Kidney tubule cell (primary cell): ENCODE results near the gene POLG.

Source experiments
- DNase-seq: peaks from one replicate; pipeline ENCODE4 v3.0.0-alpha.2; 2018; ENCODE audit warnings: low spot score

Gene POLG

DNA sequence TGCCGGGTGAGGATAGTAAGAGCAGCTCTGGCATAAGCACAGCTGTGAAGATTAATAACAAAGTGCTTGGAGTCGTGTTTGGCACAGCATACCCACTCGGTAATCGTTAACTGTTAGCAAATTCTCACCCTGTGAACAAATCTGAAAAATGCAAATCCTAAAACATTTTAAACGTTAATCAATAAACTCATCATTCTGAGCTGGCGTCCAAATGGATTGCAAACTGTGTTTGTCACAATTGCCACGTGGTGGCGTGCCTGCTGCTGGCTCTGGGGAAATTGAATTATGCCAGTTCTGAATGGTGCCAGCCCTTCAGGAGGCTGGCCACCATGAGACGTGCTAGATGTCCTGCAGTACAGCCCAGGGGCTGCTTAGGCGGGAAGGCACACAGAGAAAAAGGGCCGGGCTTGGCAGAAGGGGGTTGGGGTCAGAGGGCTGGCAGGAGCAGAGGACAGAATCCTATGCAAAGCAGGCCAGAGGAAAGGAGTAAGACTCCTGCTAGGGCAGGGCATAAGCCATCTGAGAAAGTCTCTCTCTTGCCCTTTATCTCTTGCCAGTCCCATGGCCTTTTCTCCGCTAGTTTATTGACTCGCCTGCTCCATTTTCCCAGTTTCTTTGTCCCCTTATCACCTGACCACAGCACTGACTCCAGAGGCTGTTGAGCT lies 22.1 kb upstream of the POLG start:
- DNase-seq: peak; percentile 70

DNA sequence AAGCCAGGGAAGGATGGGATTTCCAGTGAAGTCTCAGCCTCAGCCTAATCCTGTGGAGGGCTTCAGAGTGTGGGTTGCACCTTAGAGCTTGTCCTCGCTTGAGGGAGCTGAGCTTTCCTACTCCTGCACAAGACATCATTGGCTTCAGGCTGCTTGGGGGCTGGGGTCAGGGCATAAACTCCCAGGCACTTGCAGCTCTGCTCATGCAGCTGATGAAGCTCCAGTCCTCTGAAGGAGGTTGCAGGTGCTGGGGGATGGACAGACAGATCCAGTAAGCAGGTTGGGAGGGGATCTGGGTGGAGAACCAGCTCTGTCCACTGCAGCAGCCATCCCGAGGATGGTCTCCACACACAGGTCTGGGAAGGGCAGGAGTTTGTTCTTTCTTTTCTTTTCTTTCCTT lies 19.4 kb upstream of the POLG start:
- DNase-seq: no peak

DNA sequence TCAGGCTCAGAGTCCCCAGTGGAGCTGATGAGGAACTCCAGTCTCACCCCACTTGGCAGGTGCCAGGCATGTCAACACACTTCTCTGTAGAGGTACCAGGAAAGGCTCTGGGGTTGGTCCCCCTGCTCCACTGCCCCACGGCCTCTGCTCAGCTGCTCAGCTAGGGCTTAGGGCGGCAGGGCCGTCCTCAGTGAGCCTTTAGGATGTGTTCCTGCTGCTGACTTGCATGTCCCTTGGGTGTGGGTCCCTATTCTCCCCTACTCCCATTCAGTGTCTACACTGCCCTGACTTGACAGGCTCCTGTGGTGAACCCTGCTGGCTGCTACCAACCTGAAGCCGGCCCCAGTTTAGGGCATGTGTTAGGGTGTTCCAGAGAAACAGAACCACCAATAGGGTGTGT lies 17.9 kb upstream of the POLG start:
- DNase-seq: no peak

DNA sequence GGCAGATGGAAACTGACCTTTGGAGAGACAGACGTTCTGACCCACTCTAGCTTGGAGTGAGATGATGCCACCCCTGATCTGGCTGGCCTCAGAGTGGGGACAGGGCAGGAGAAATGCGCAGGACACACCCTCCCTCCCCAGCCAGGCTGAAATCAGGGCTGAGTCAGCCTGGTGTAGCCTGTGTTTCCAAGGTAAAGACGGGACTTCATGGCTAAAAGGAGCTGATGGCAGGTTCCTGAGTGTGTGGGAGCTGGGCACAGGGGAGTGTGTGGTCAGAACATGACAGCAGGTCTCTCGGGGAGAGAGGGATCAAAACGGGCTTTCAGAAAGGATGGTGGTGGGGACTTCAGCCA lies 14.6 kb upstream of the POLG start:
- no peak for DNase-seq

DNA sequence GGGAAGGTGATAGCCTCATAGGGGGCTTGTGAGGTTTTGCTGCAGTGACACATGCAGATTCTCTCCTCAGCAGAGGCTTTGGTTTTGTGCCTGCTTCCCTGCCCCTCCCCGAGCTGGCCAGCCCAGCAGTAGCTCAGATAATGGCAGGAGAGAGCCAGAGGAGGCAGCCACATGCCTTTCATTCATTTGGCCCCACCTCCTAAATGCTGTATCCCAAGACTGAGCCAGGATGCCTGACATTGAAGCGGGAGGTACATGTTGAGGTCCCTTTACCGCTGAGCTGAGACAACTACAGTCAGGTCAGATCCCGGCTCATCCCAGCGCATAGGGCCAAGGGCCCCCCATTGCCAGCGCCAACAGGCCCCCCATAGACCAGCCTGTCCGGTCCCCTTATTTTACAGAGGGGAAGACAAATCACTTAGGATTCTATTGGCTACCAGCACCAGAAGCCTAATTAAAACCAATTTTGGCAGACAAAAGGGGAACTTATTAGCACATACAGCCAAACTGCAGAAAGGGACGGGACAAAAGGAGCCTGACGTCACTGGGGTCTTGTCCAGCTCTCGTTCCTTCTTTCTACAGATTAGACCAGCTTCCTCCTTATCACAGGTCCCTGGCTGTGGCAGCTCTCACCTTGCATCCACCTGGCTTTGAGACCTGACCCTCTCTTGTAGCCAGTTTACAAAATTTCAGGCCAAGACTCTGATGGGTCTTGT lies 12.1 kb upstream of the POLG start:
- DNase-seq: no peak

DNA sequence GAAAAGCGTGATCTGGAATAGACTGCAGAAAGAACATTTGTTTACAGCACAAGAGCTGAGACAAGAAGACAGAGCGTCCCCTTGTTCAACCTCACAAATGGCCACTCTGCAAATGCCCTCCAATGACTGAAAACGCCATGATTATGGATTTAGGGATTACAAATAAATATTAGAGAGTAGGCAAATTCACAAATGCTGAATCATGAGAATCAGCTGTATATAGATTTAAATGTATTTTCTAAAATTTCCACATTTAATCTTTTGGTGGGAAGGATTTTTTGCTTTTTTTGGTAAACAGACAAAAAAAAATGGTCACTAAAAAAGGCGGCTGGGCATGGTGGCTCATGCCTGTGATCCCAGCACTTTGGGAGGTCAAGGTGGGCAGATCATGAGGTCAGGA lies 10.6 kb upstream of the POLG start:
- no peak for DNase-seq

DNA sequence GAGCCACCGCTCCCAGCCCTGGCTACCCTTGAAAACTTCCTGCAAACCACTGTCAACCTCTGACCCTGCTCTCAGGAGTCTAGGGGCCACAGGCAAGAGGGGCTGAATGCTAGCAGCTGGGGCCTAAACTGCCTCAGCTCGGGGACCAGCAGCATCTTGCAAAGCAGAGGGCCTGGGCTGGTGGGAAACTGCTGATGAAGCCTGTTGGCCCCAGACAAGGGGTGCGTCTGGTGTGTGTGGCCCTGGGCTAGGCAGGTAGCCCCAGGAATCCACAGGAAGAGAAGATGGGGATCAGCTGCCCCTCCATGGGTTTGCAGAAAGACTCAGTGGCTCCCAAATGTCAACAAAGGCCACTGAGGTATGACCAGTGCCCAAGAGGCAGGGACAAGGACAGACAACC lies 8.2 kb upstream of the POLG start:
- DNase-seq: no peak

DNA sequence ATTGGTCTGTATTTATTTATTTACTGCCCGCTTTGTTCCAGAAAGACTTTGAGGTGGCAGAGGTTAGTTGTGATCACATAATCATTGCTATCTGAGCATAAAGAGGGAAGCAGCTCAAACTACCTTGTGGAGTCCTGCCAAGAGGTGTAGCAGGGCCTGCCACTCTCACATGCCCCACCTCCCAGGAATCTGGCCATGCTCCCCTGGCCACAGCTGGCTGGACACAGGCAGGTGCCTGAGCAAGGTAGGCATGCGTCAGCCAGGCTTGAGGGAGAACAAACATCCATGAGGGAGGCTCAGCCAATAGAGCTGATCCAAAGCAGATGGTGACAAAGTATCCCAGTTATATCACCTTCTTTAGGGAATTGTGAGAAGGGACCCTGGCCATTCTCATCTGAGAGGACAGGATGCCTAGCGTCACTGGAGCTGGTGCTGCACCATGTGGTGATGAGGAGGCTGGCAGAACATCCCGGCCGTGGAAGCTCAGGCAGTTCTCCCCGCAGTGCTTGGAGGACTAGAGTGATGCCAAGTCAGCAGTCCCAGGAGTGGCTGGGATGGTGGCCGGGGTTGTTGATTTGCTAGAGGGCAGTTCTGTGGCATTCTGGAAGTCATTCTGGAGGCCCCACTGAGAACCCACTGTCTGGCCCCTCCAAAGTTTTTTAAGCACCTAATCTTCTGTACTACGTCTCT lies 6.8 kb upstream of the POLG start:
- DNase-seq: peak; percentile 84

DNA sequence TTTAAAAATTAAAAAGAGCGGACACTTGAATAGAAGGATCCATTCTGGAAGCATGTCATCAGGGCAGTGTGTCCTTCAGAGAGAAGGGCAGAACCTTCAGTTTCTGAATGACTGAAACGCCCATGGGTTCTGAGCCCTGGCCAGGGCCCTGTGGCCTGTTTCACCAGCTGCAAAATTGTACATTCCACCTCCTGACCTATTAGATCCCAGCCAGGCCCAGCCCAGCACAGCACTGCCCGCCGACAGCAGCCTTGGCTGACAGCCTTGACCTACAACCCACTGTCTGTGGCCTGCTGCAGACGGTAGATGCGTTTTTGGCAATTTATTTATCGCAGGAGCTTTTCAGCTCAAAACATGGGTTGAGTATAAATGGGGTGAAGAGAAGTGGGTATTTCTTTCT lies 5.9 kb upstream of the POLG start:
- no peak for DNase-seq

DNA sequence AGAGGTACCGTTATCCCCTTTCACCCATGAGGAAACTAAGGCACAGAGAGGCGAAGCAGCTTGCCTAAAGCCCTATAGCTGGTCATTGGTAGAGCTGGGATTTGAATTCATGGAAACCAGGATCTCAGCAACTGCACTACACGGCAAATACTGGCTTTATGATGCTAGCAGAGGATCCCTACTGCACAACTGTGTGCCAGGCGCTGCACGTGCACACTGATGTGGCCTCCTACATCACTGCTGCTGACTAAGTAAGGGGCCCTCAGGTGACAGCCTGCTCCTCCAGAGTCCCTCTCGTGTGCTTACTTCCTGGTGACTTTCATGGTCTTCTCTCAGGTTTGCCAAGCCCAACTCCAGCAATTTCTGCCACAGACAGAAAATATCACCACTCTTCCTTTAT lies 3.4 kb upstream of the POLG start:
- DNase-seq: no peak

DNA sequence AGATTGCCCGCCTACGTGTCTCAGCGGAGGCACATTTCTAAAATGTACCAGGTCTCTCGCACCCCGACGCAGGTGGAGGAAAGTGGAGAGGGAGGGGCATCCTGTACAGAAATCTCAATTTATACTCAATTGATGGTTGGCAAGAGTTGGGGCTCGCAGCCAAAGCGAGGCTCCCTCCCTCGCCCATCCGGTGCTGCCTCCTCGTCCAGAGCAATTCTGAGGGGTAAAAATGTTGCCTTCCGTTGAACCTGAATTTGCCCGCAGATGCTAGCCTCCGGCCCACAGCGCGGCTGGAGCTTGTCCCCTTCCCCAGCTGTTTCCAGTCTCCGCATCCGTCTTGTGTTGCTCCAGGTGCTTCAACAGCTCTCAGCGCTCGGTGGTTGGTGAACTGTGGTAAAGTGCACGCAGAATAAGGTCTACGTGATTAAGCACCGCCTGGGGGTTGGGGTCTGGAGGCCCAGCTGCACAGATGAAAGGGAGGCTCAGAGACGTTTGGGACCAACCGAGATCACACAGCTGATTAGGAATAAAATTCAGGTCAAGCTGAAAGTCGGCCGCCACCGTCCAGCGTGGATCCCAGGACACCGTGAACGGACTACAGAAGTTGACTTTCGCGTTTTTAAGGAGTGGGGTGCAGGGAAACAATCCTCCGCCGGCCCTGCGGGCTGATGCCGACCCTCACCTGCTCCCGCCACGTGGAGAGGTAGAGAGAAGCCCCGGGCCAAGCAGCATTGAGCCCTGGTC lies 846 bp upstream of the POLG start:
- DNase-seq: no peak

DNA sequence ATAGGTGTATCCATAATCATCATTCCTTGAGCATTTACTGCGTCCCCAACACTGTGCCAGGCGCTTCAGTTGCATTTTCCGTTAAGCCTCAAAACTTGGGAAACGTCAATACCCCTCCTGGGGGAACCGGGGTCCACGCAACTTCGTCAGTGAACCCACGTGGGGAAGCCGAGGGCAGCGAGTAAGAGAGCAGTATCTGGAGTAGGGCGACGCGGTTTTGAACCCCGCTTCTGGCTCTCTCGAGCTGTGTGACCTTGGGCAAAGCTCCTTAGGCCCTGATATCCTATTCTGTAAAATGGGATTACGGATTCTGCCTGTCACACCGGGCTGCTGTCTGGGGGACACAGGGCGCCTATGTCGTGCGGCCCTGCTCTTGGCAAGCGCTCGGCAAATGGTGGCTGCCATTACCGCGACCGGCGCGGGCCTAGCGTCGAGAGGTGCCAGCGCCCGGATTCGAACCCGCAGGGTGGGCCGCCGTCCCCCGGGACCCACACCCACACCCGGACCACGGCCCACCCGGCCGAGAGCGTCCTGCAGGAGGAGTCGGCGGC lies 590 bp downstream of the POLG start:
- DNase-seq: peak; percentile 66

DNA sequence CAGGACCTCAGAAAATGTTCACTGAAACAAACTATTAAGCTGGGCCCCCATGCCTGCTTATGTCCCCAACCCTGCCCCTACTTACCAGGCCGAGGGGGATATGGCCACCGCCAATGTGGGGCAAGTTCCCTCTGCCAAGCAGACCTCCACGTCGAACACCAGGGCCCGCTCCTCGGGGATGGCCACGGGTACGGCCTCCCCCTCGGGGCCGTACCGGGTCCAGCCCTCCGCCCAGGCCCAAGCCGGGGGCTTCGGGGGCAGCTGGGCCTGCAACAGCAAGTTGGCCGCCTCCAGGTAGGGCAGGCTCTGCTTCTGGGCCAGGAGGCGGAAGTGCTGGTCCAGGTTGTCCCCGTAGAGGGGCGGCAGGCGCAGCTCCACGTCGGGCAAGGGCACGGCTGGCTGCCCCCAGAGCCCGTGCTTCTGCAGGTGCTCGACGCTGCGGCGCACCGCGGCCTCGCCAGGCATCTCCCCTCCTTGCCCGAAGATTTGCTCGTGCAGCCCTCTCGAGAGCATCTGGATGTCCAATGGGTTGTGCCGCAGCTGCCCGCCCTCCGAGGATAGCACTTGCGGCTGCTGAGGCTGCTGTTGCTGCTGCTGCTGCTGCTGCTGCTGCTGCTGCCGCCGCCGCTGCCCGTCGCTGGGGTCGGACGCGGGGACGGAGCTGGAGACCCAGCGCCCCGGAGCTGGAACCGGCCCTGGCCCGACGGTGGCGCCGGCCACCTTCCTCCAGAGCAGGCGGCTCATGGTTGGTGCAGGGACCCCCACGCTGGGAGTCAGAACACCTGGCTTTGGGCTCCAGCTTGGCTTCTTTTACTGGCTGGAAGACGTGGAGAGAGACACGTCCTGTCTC lies 1.4 kb downstream of the POLG start:
- no peak for DNase-seq

DNA sequence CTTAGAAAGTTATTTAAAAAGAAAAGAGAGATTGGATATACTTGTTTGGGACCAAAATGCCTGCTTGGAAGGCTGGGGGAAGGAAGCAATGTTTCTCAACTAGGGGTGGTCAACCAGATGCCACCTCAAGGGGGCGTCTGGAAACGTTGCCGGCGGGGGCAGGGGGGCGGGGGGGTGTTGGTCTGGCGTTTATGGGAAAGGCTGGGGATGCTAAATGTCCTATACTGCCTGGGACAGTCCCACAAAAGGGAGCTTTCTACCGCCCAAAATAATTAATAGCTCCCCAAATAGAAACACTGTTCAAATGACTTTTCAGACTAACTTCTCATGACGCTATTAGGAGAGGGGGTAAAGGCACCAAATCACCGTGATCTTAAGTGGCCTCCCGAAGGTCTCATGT lies 2.2 kb downstream of the POLG start:
- DNase-seq: peak; percentile 24

DNA sequence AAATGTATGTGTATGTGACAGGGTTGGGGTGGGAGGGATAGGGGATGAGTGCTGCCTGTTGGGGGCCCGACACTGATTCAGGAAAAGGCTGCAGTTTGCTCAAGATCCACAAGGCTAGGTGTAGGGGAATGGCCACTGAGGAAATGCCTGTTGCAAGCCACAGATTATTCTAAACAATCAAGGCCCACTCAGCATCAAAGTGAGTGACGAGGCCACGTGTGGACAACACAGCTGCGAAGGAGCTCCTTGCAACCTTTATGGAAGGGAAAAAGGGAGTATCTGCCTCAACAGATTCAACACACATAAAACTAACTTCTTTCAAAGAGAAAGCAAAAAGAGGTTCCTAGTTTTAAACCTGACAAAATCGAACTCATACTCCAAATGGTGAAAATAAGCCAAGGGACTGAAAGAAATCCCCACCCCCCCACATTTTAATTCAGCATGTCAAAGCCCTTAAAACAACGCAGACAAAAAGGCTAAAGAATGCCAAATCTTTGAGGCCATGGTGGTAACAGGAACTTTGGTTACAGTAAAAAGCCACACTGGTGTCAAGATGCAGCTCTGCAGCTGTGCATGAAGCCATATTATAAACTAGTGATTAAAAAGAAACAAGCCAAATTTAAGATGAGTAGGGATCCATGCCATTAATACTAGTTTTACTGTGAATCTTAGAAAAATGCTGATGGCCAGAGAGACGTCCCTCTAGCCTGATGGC lies 3.6 kb downstream of the POLG start:
- no peak for DNase-seq

DNA sequence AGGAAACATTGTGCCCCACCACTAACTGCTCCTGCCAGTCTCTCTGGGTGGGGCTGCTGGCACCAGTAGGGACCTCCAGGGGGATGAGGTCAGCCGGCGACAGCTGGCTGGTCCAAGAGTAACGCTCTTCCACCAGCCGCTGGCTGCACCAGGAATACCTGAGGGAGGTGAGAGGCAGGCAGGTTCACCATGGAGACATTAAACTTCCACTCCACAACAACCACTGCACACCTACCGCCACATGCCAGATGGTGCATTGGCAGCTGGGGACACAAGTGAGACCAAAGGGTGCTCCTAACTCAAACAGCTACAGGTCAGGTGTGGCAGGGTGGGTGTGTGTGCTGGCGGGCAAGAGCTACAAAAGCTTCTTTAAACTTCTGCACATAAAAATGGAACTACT lies 4.5 kb downstream of the POLG start:
- no peak for DNase-seq

DNA sequence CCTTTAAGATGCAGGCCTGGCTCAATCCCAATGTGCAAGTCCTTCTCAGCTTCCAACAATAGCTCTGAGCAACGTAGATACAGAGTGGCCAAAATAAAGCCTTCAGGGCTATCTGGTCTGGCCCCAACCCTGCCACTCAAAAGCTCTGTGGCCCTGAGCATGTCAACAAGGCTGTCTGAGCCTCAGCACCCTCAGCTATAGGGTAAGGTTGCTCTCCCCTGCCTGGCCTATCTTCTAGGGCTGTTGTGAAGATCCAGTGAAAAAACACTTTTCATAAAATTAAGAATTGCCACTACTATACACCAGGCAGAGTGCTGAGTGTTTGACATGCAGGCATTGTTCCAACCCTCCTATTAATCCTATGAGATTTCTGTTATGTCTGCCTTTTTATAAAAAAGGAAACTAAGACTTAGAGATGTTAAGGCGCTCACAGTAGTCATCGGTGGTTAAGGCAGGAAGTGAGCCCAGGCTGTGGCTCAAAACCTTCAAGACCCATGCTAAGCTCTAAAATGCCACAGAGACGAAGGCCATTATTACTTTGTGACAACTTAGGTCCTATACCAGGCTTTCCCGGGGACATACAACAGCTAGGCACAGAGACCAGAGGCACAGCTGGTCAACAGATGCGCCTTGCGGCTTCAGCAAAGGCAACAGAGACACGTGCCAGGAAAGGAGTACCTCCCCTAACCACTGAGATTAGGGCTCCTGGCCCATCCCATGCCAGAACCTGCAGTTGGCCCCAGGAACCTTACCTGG lies 5.1 kb downstream of the POLG start:
- DNase-seq: no peak

DNA sequence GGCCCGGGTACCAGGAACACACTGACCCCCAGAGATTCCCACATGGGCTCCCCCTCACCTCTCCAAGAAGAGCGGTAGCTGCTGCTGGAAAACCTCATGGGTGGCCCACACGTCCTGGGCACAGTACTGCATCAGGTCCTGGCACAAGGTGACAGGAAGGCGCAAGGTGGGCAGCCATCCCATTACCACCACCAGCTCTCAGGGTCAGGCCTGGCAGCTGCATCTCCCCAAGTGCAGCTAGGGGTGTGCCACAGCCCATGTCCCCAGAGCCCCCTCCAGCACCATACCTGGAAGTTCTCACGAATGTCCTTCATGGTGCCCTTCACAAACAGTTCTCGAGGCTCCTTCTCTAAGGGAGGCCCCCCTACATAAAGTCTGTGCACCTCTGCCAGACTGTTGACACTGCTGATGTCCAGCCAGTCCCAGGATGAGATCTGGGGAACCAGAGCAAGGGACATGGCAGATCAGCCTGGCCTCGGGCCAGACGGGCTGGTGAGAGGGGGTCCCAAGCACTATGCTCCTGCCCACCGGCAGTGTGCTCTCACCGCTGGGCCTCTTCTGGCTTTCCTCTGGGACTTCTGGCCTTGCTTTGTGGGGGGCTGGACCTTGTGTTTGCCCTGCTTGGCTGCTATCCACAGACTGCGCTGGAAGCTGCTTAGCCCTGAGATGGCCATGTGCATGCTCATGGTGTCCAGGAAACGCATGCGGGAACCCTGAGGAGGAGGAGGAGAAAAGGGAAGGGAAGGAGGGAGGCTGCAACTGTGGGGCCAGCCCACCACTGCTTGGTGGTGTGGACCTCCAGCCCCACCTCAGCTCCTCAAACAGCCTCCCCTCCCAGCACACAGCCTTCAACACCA lies 6.0 kb downstream of the POLG start:
- no peak for DNase-seq

DNA sequence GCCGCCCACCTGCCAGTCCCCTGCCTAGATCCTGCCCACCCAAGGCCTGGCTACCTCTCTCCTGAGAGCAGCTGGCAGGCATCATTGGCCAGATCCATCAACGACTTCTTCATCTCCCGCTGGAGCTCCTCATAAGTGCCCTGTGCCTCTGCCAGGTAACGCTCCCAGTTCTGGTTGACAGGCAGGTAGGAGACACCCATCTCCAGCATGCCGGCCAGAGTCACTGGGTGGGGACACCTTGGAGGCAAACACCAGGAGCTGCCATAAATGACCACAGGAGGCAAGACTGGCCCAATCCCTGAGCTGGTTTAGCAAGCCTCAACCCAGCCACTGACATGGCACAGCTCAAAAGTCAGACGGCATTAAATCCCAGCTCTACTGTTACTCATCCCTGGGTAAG lies 7.5 kb downstream of the POLG start:
- DNase-seq: no peak
